GM18526 (cell line): Measurements from ENCODE around the gene ADGRF4.

Source experiments
- POLR2A ChIP-seq: IDR thresholded peaks from 3 replicates; pipeline ENCODE4 v1.6.1; 2011; ENCODE audit not compliant: insufficient read length; ENCODE audit errors: extremely low read depth

ADGRF4 gene

GRCh38 chr6:47715782-47716181 is 17.4 kb downstream of the ADGRF4 start:
- no peak for TF ChIP-seq POLR2A

GRCh38 chr6:47716207-47716606 is 17.8 kb downstream of the ADGRF4 start:
- no peak for TF ChIP-seq POLR2A

GRCh38 chr6:47718571-47718970 is 20.2 kb downstream of the ADGRF4 start:
- no peak for TF ChIP-seq POLR2A

- TF ChIP-seq POLR2A = no peak
These were observed 22.8 kb downstream of the ADGRF4 start for GRCh38 chr6:47721189-47721588.

GRCh38 chr6:47722194-47722593 is 23.8 kb downstream of the ADGRF4 start:
- TF ChIP-seq POLR2A = no peak

- TF ChIP-seq POLR2A = no peak
These were observed 25.9 kb downstream of the ADGRF4 start for GRCh38 chr6:47724300-47724699.

GRCh38 chr6:47727391-47727790 is 29.0 kb downstream of the ADGRF4 start:
- no peak for TF ChIP-seq POLR2A

- TF ChIP-seq POLR2A = no peak
These were observed 30.6 kb downstream of the ADGRF4 start for GRCh38 chr6:47729019-47729418.

GRCh38 chr6:47729457-47729856 is 31.1 kb downstream of the ADGRF4 start:
- no peak for TF ChIP-seq POLR2A

GRCh38 chr6:47733879-47734558 is 35.6 kb downstream of the ADGRF4 start:
- TF ChIP-seq POLR2A = no peak

GRCh38 chr6:47734831-47735481 is 36.6 kb downstream of the ADGRF4 start:
- no peak for TF ChIP-seq POLR2A

GRCh38 chr6:47736083-47736700 is 37.8 kb downstream of the ADGRF4 start:
- TF ChIP-seq POLR2A = no peak

GRCh38 chr6:47737406-47737805 is 39.0 kb downstream of the ADGRF4 start:
- TF ChIP-seq POLR2A = no peak

- TF ChIP-seq POLR2A = no peak
These were observed 42.3 kb downstream of the ADGRF4 start for GRCh38 chr6:47740714-47741113.

GRCh38 chr6:47741807-47742206 is 43.4 kb downstream of the ADGRF4 start:
- TF ChIP-seq POLR2A = no peak

- no peak for TF ChIP-seq POLR2A
These were observed 45.4 kb downstream of the ADGRF4 start for GRCh38 chr6:47743744-47744143.
